Trophoblast cell (in vitro differentiated cells and primary cell): Measurements from ENCODE around the gene EFHB. TPM values are rescaled to one million over a fixed set of nuclear protein-coding genes. Genes with fewer than 3 reads are reported as not detected.
A peak's percentile ranks its signal among the peaks of the same experiment; 100 is the strongest.

Experiments used
- DNase-seq, 2 donors: peaks; one replicate each; pipeline ENCODE4 v3.0.0-alpha.2; 2016
- H2AFZ ChIP-seq: 2 replicates; pipeline ENCODE4 v1.6.1; 2013; ENCODE audit warnings: low read length, moderate library complexity, mild to moderate bottlenecking; ENCODE audit not compliant: insufficient read depth, poor library complexity
- H2AK5ac ChIP-seq: 2 replicates; pipeline ENCODE4 v1.6.1; 2013; ENCODE audit warnings: mild to moderate bottlenecking, low read length
- H2BK120ac ChIP-seq: 2 replicates; pipeline ENCODE4 v1.6.1; 2013; ENCODE audit warnings: low read length, mild to moderate bottlenecking, moderate library complexity; ENCODE audit not compliant: insufficient read depth, poor library complexity
- H2BK12ac ChIP-seq: 2 replicates; pipeline ENCODE4 v1.6.1; 2013; ENCODE audit warnings: mild to moderate bottlenecking, low read length, moderate library complexity
- H2BK5ac ChIP-seq: 2 replicates; pipeline ENCODE4 v1.6.1; 2013; ENCODE audit warnings: low read length, low read depth, moderate library complexity, mild to moderate bottlenecking; ENCODE audit not compliant: poor library complexity
- H3K14ac ChIP-seq: 2 replicates; pipeline ENCODE4 v1.6.1; 2013; ENCODE audit warnings: mild to moderate bottlenecking, low read length
- H3K18ac ChIP-seq: 2 replicates; pipeline ENCODE4 v1.6.1; 2013; ENCODE audit warnings: mild to moderate bottlenecking, low read length
- H3K23ac ChIP-seq: 2 replicates; pipeline ENCODE4 v1.6.1; 2013; ENCODE audit warnings: low read length
- H3K27ac ChIP-seq: 2 replicates; pipeline ENCODE4 v1.5.1; 2013; ENCODE audit warnings: low read depth, mild to moderate bottlenecking, inconsistent platforms, low read length, moderate library complexity
- H3K27me3 ChIP-seq: 2 replicates; pipeline ENCODE4 v1.6.1; 2013; ENCODE audit warnings: inconsistent platforms, mild to moderate bottlenecking, low read length, moderate library complexity; ENCODE audit not compliant: insufficient read depth
- H3K36me3 ChIP-seq, 2 experiments: 1 replicate in 1 of 2; 2 replicates in 1 of 2; pipeline ENCODE4 v1.6.1; 2013; ENCODE audit warnings: low read length in 2 of 2, mild to moderate bottlenecking in 2 of 2, moderate library complexity in 1 of 2; ENCODE audit not compliant: insufficient read depth in 2 of 2, control insufficient read depth in 1 of 2
- H3K4ac ChIP-seq: 2 replicates; pipeline ENCODE4 v1.6.1; 2013; ENCODE audit warnings: low read depth, mild to moderate bottlenecking, low read length, moderate library complexity
- H3K4me1 ChIP-seq, 2 experiments: 1 replicate in 1 of 2; 2 replicates in 1 of 2; pipeline ENCODE4 v1.6.1; 2013; ENCODE audit warnings: low read length in 2 of 2, mild to moderate bottlenecking in 2 of 2, moderate library complexity in 1 of 2; ENCODE audit not compliant: insufficient read depth in 2 of 2, control insufficient read depth in 1 of 2
- H3K4me2 ChIP-seq: 2 replicates; pipeline ENCODE4 v1.6.1; 2013; ENCODE audit warnings: inconsistent platforms, mild to moderate bottlenecking, low read length, moderate library complexity
- H3K4me3 ChIP-seq: 2 replicates; pipeline ENCODE4 v1.5.1; 2013; ENCODE audit warnings: mild to moderate bottlenecking, low read depth, low read length, inconsistent platforms
- H3K79me1 ChIP-seq: one replicate; pipeline ENCODE4 v1.6.1; 2013; ENCODE audit warnings: low read length
- H3K79me2 ChIP-seq: 2 replicates; pipeline ENCODE4 v1.6.1; 2013; ENCODE audit warnings: low read length, mild to moderate bottlenecking; ENCODE audit not compliant: control insufficient read depth, insufficient read depth, poor library complexity
- H3K9ac ChIP-seq: 2 replicates; pipeline ENCODE4 v1.6.1; 2013; ENCODE audit warnings: mild to moderate bottlenecking, low read length
- H3K9me3 ChIP-seq: 2 replicates; pipeline ENCODE4 v1.6.1; 2013; ENCODE audit warnings: low read depth, mild to moderate bottlenecking, control low read depth, inconsistent platforms, low read length; ENCODE audit not compliant: insufficient read depth
- H4K12ac ChIP-seq: 2 replicates; pipeline ENCODE4 v1.6.1; 2013; ENCODE audit warnings: low read depth, mild to moderate bottlenecking, low read length, moderate library complexity
- H4K8ac ChIP-seq: 2 replicates; pipeline ENCODE4 v1.6.1; 2013; ENCODE audit warnings: low read depth, mild to moderate bottlenecking, low read length, moderate library complexity
- H4K91ac ChIP-seq: one replicate; pipeline ENCODE4 v1.6.1; 2013; ENCODE audit warnings: low read depth, mild to moderate bottlenecking, low read length, moderate library complexity
- WGBS: extraction: QIAGEN DNeasy Blood & Tissue Kit; methylation state at CpG from one replicate; pipeline ENCODE4 v1.1.7; 2013; ENCODE audit warnings: missing lambda C conversion rate; ENCODE audit not compliant: insufficient read length, insufficient coverage; ENCODE audit errors: extremely low coverage; 5-methylcytosine and 5-hydroxymethylcytosine counted together
- polyA plus RNA-seq: library from polyadenylated mRNA; stranded (reverse); fragments of 200-250 nt; gene quantifications from 2 replicates; pipeline ENCODE4 v1.2.3, GENCODE V29; 2013

EFHB gene
- 0.67 TPM in 2 replicates for polyA plus RNA-seq

- H3K14ac ChIP-seq = no peak within 1 kb of the TSS
- no peak within 1 kb of the TSS for H4K8ac ChIP-seq
- H3K4me1 ChIP-seq = peaks cover 0 to 11% of the 10 kb centered on the region in 2 experiments
- H3K23ac ChIP-seq = no peak within 1 kb of the TSS
- no peak within 1 kb of the TSS for H2AK5ac ChIP-seq
- no CpG with 5 or more reads among the region's 5 CpGs for WGBS
- peak; percentile 72 to 87 for DNase-seq
- H3K9ac ChIP-seq = no peak within 1 kb of the TSS
- no peak within 1 kb of the TSS for H2BK12ac ChIP-seq
- H4K91ac ChIP-seq = no peak within 1 kb of the TSS
- H3K27ac ChIP-seq = no peak within 1 kb of the TSS
- H2BK120ac ChIP-seq = no peak within 1 kb of the TSS
- no peaks in the 10 kb centered on the region for H3K36me3 ChIP-seq
- no peak within 1 kb of the TSS for H4K12ac ChIP-seq
- peak within 1 kb of the TSS; percentile 21 for H3K4me2 ChIP-seq
- no peaks in the 10 kb centered on the region for H3K27me3 ChIP-seq
- no peak within 1 kb of the TSS for H2AFZ ChIP-seq
- H3K18ac ChIP-seq = no peak within 1 kb of the TSS
- no peaks in the 10 kb centered on the region for H3K79me2 ChIP-seq
- no peak within 1 kb of the TSS for H2BK5ac ChIP-seq
- H3K79me1 ChIP-seq = no peaks in the 10 kb centered on the region
- no peak within 1 kb of the TSS for H3K4ac ChIP-seq
- H3K9me3 ChIP-seq = no peaks in the 10 kb centered on the region
- H3K4me3 ChIP-seq = no peak within 1 kb of the TSS
These were observed at the start of gene EFHB for GRCh38 chr3:19934098-19934566. EFHB (minus strand) TSS chr3:19934217; CDS start chr3:19934018, 199 bp downstream.

GRCh38 chr3:19972054-19972453, 38.0 kb upstream of the EFHB start:
- Histone ChIP-seq H3K14ac (no peak overlapping the region), H3K27ac (no peak overlapping the region), H3K4ac (no peak overlapping the region), H4K91ac (no peak overlapping the region), H4K8ac (no peak overlapping the region), H2BK12ac (no peak overlapping the region), H2BK5ac (no peak overlapping the region), H3K79me2 (peaks cover 2% of the 10 kb centered on the region), H3K4me3 (no peak overlapping the region), H3K4me1 (no peaks in the 10 kb centered on the region), H3K18ac (no peak overlapping the region), H3K79me1 (no peaks in the 10 kb centered on the region), H3K23ac (no peak overlapping the region), H2AFZ (no peak overlapping the region), H3K4me2 (no peak overlapping the region), H2AK5ac (no peak overlapping the region), H3K9me3 (no peaks in the 10 kb centered on the region), H3K9ac (no peak overlapping the region), H3K36me3 (peaks cover 15 to 16% of the 10 kb centered on the region in 2 experiments), H4K12ac (no peak overlapping the region), H2BK120ac (no peak overlapping the region), H3K27me3 (no peaks in the 10 kb centered on the region)
- whole genome bisulfite sequencing = no CpG with 5 or more reads among the region's 3 CpGs
- peak; percentile 54 to 97 for DNase-seq

- no peak overlapping the region for H3K4me2 ChIP-seq
- no peak overlapping the region for H2AFZ ChIP-seq
- H4K91ac ChIP-seq = no peak overlapping the region
- no peak overlapping the region for H2BK120ac ChIP-seq
- no CpG with 5 or more reads among the region's 8 CpGs for WGBS
- no peaks in the 10 kb centered on the region for H3K79me1 ChIP-seq
- H3K36me3 ChIP-seq = peaks cover 9 to 16% of the 10 kb centered on the region in 2 experiments
- no peaks in the 10 kb centered on the region for H3K4me1 ChIP-seq
- no peak for DNase-seq
- H4K8ac ChIP-seq = no peak overlapping the region
- no peaks in the 10 kb centered on the region for H3K27me3 ChIP-seq
- no peak overlapping the region for H2BK5ac ChIP-seq
- no peak overlapping the region for H3K9ac ChIP-seq
- no peak overlapping the region for H3K18ac ChIP-seq
- peaks cover 4% of the 10 kb centered on the region for H3K79me2 ChIP-seq
- H2AK5ac ChIP-seq = no peak overlapping the region
- no peak overlapping the region for H3K4me3 ChIP-seq
- no peak overlapping the region for H3K27ac ChIP-seq
- H4K12ac ChIP-seq = no peak overlapping the region
- no peak overlapping the region for H3K14ac ChIP-seq
- H2BK12ac ChIP-seq = no peak overlapping the region
- no peak overlapping the region for H3K4ac ChIP-seq
- no peaks in the 10 kb centered on the region for H3K9me3 ChIP-seq
- H3K23ac ChIP-seq = no peak overlapping the region
These were observed 36.3 kb upstream of the EFHB start for GRCh38 chr3:19970327-19970726.

GRCh38 chr3:19967812-19968211, 33.8 kb upstream of the EFHB start:
- H3K4me3 ChIP-seq = no peak overlapping the region
- H3K27me3 ChIP-seq = no peaks in the 10 kb centered on the region
- DNase-seq = no peak
- H2AFZ ChIP-seq = no peak overlapping the region
- H2BK5ac ChIP-seq = no peak overlapping the region
- no peak overlapping the region for H3K4ac ChIP-seq
- no CpG with 5 or more reads among the region's 4 CpGs for WGBS
- H3K18ac ChIP-seq = no peak overlapping the region
- H4K12ac ChIP-seq = no peak overlapping the region
- no peak overlapping the region for H3K14ac ChIP-seq
- H3K36me3 ChIP-seq = peaks cover 2 to 9% of the 10 kb centered on the region in 2 experiments
- H3K4me1 ChIP-seq = no peaks in the 10 kb centered on the region
- H3K79me2 ChIP-seq = peaks cover 4% of the 10 kb centered on the region
- no peak overlapping the region for H2BK120ac ChIP-seq
- no peak overlapping the region for H4K8ac ChIP-seq
- H3K23ac ChIP-seq = no peak overlapping the region
- H3K27ac ChIP-seq = no peak overlapping the region
- no peak overlapping the region for H2AK5ac ChIP-seq
- no peaks in the 10 kb centered on the region for H3K9me3 ChIP-seq
- no peaks in the 10 kb centered on the region for H3K79me1 ChIP-seq
- H2BK12ac ChIP-seq = no peak overlapping the region
- H3K9ac ChIP-seq = no peak overlapping the region
- no peak overlapping the region for H4K91ac ChIP-seq
- no peak overlapping the region for H3K4me2 ChIP-seq
